Erythroblast (primary cell): ENCODE results near the gene RAI14.

Source experiments
- DNase-seq, 2 experiments: peaks; one replicate each; lab custom pipeline; 2025; lab: John Stamatoyannopoulos, UW
- GATA1 ChIP-seq: IDR thresholded peaks from 2 replicates; pipeline ENCODE4 v1.6.1; 2011; ENCODE audit warnings: low read depth, mild to moderate bottlenecking, control low read depth, low read length, moderate library complexity
- POLR2A ChIP-seq: IDR thresholded peaks from 2 replicates; pipeline ENCODE4 v1.6.1; 2011; ENCODE audit warnings: mild to moderate bottlenecking, low read length

The RAI14 gene

DNA sequence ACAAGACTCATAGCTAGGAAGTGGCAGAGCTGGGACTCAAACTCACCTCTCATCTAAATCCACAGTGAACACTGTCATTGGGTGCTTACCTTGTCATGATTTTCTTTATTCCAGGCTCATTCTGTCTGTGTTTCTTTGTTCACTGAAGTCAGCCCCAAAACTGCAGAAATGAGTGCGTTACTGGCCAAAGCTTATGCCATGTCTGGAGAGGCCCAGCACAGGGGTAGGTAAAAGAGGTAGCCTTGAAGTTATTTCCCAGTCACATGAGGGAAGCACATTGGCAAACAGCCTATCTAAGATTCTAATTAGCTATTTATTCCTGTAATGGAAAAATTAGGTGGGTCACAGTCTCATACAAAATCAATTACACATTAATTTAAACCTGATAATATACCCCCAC is 212.7 kb downstream of the RAI14 start:
- TF ChIP-seq GATA1 (no peak), POLR2A (no peak)
- DNase-seq, result no peak

DNA sequence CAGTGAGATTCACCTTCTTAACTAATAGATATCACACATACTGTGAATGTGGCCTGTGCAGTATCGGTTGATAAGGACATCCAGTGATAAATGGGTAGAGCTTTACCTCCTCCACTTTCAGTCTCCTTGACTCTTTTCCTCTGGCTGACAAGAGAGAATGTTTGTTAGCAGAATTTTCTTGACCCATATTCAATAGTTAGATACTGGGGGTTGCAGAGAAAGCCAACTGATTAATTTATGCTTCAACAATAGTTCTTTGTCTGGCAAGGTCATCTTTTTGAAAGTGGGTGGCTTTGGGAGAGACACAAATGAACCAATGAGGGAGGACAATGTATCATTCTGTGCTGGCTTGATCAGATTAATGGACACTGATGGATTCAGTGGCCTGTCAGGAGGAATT is 213.1 kb downstream of the RAI14 start:
- no peak for DNase-seq
- TF ChIP-seq GATA1, result no peak

DNA sequence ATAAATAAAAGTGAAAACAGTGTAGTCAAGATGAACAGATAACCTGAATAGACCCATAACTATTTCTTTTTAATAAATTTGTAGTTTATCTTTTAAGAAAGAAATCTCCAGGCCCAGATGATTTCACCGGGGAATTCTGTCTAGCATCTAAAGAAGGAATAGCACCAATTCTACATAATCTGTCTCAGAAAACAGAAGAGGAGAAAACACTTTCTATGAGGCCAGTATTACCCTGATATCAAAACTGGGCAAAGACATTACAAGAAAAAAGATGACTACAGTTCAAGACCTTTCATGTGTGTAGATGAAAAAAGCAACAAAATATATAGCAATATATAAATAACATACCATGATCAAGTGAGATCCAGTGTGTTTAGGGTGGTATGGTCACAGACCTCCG is 214.3 kb downstream of the RAI14 start:
- DNase-seq, result no peak
- no peak for TF ChIP-seq GATA1

DNA sequence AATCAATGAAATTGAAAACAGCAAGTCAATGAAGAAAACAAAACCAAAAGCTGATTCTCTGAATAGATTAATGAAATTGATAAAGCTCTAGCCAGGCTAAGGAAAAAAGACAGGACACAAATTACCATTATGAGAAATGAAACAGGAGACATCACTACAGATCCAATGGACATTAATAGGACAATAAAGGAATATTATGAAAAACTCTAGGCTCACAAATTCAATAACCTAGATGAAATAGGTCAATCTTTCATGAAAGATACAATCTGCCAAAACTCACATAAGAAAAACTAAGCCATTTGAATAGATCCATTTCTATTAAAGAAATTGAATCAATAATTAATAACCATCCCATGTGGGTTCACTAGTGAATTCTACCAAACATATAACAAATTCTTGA is 220.1 kb downstream of the RAI14 start:
- TF ChIP-seq POLR2A (no peak), GATA1 (no peak)
- DNase-seq, result no peak

DNA sequence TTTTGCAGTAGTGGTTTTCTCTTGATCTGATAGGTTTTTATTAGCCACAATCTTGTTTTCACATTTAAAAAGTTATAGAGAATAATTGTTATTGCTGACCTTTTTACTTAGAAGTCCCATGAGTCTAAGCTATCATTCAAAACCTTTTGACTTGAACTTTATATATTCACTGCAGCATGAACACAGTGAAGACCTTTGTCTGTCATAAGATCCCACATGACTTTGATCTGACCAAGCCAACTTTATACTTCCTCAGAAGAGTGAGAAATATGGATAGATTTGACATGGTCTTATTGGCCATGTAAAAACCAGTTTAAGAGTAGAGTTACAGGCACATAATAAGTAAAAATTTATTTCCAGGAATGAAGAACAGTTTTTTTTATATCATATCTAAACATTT is 225.1 kb downstream of the RAI14 start:
- TF ChIP-seq GATA1 (no peak), POLR2A (no peak)
- no peak for DNase-seq
